ENCODE data around the gene SEC61B. TPM values are rescaled to one million over a fixed set of nuclear protein-coding genes. Genes with fewer than 3 reads are reported as not detected.
A peak's percentile ranks its signal among the peaks of the same experiment; 100 is the strongest.

SEC61B gene
- total RNA-seq, 1 experiment from 2014 or later: 125 TPM

GRCh38 chr9:99184475-99185347 lies 37.4 kb upstream of the SEC61B start:
- Histone ChIP-seq H3K79me2 (ENCODE audit: insufficient read depth, low read length) (no peaks in the 10 kb centered on the region), H3K4me1 (ENCODE audit: control insufficient read depth in 1 of 2, insufficient read depth in 2 of 2, low read length in 2 of 2) (peaks cover 0 to 4% of the 10 kb centered on the region in 2 experiments; a peak in 1 of 4 replicates), H3K36me3 (ENCODE audit: control insufficient read depth in 1 of 2, insufficient read depth in 2 of 2, low read length in 2 of 2) (no peaks in the 10 kb centered on the region), H3K4me3 (replicated peaks in 1 of 2; ENCODE audit: low read depth in 1 of 2, low read length in 2 of 2) (no peak overlapping the region), H3K9me3 (ENCODE audit: control insufficient read depth in 1 of 2, insufficient read depth in 1 of 2, low read depth in 1 of 2, low read length in 2 of 2) (no peaks in the 10 kb centered on the region), H2AFZ (ENCODE audit: low read depth, low read length, poor library complexity, severe bottlenecking) (peak overlapping the region; percentile 71), H3K27ac (ENCODE audit: low read depth, low read length) (no peak overlapping the region), H3K27me3 (ENCODE audit: insufficient read depth, low read length) (peaks cover 6% of the 10 kb centered on the region; the same call in 1 of the 2 replicates), H3K9me2 (ENCODE audit: insufficient read depth) (no peaks in the 10 kb centered on the region), H3K9ac (ENCODE audit: low read length) (no peak overlapping the region), H3K4me2 (ENCODE audit: low read length) (no peak overlapping the region), H4K20me1 (ENCODE audit: insufficient read depth) (no peaks in the 10 kb centered on the region)
- ChIA-PET RAD21 (ENCODE audit: low non-redundant PET in 1 of 2, low total read pairs in 2 of 2, uncharacterized antibody in 2 of 2, unreplicated experiment in 2 of 2) (interaction anchor here (0.7 to 1.0 kb wide), 2 partner anchors 36 to 48 kb away, joined by 3 read pairs; no protein-coding TSS in a partner anchor), POLR2A (no interaction called here), CTCF (interaction anchor here (0.7 to 2.1 kb wide), 8 partner anchors 11 to 1542 kb away, joined by 3 to 4 read pairs (median 4); no protein-coding TSS in a partner anchor)
- no TSS peak for BruUV-seq (replicated peaks)
- DNase-seq (ENCODE audit: low read depth, low spot score): peak; percentile 74
- intact Hi-C loops (cut with micrococcal nuclease): loop anchor here (1.0 to 10.0 kb wide), 5 partner anchors 620 to 1411 kb away; no protein-coding TSS in a partner anchor
- ATAC-seq: peak; percentile 94
- TF ChIP-seq ATF3 (IDR thresholded peaks at IDR 0.05): no peak
- TF ChIP-seq EZH2phosphoT487 (IDR thresholded peaks at IDR 0.05; ENCODE audit: borderline replicate concordance): no peak
- TF ChIP-seq SIN3A (IDR thresholded peaks at IDR 0.05; ENCODE audit: low read depth): no peak
- peak; percentile 66 to 94 (median 91) for TF ChIP-seq CTCF (IDR thresholded peaks at IDR 0.05 in 2 of 3, conservative IDR thresholded peaks at IDR 0.05 in 1 of 3; ENCODE audit: borderline replicate concordance in 1 of 3, insufficient read depth in 1 of 3, low read depth in 2 of 3, low read length in 2 of 3)
- no peak for TF ChIP-seq SP1 (IDR thresholded peaks at IDR 0.05; ENCODE audit: low read depth)
- TF ChIP-seq, protein P1, sequence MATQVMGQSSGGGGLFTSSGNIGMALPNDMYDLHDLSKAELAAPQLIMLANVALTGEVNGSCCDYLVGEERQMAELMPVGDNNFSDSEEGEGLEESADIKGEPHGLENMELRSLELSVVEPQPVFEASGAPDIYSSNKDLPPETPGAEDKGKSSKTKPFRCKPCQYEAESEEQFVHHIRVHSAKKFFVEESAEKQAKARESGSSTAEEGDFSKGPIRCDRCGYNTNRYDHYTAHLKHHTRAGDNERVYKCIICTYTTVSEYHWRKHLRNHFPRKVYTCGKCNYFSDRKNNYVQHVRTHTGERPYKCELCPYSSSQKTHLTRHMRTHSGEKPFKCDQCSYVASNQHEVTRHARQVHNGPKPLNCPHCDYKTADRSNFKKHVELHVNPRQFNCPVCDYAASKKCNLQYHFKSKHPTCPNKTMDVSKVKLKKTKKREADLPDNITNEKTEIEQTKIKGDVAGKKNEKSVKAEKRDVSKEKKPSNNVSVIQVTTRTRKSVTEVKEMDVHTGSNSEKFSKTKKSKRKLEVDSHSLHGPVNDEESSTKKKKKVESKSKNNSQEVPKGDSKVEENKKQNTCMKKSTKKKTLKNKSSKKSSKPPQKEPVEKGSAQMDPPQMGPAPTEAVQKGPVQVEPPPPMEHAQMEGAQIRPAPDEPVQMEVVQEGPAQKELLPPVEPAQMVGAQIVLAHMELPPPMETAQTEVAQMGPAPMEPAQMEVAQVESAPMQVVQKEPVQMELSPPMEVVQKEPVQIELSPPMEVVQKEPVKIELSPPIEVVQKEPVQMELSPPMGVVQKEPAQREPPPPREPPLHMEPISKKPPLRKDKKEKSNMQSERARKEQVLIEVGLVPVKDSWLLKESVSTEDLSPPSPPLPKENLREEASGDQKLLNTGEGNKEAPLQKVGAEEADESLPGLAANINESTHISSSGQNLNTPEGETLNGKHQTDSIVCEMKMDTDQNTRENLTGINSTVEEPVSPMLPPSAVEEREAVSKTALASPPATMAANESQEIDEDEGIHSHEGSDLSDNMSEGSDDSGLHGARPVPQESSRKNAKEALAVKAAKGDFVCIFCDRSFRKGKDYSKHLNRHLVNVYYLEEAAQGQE (IDR thresholded peaks at IDR 0.05; ENCODE audit: low read depth): no peak
- no peak for TF ChIP-seq CBX3 (IDR thresholded peaks at IDR 0.05; ENCODE audit: low read depth)
- peak; percentile 88 for TF ChIP-seq RAD21 (IDR thresholded peaks at IDR 0.05; ENCODE audit: low read depth)
- TF ChIP-seq EZH2 (IDR thresholded peaks at IDR 0.05): no peak
- TF ChIP-seq ELF1 (IDR thresholded peaks at IDR 0.05; ENCODE audit: borderline replicate concordance, low read depth): no peak
- TF ChIP-seq YY1 (IDR thresholded peaks at IDR 0.05; ENCODE audit: extremely low read depth, insufficient replicate concordance, low read depth, low read length): no peak
- no peak for TF ChIP-seq ZNF274 (IDR thresholded peaks at IDR 0.05; ENCODE audit: low read depth, low read length)
- TF ChIP-seq, protein P2, sequence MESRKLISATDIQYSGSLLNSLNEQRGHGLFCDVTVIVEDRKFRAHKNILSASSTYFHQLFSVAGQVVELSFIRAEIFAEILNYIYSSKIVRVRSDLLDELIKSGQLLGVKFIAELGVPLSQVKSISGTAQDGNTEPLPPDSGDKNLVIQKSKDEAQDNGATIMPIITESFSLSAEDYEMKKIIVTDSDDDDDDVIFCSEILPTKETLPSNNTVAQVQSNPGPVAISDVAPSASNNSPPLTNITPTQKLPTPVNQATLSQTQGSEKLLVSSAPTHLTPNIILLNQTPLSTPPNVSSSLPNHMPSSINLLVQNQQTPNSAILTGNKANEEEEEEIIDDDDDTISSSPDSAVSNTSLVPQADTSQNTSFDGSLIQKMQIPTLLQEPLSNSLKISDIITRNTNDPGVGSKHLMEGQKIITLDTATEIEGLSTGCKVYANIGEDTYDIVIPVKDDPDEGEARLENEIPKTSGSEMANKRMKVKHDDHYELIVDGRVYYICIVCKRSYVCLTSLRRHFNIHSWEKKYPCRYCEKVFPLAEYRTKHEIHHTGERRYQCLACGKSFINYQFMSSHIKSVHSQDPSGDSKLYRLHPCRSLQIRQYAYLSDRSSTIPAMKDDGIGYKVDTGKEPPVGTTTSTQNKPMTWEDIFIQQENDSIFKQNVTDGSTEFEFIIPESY (IDR thresholded peaks at IDR 0.05; ENCODE audit: extremely low read depth, insufficient replicate concordance, low read length): no peak
- no peak for TF ChIP-seq FOSL1 (IDR thresholded peaks at IDR 0.05; ENCODE audit: low read depth)
- TF ChIP-seq TCF7L2 (IDR thresholded peaks at IDR 0.05; ENCODE audit: borderline replicate concordance, extremely low read depth, insufficient read depth, insufficient read length): peak; percentile 29
- TF ChIP-seq SRF (IDR thresholded peaks at IDR 0.05; ENCODE audit: low read depth): no peak
- TF ChIP-seq, protein P3, sequence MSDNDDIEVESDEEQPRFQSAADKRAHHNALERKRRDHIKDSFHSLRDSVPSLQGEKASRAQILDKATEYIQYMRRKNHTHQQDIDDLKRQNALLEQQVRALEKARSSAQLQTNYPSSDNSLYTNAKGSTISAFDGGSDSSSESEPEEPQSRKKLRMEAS (IDR thresholded peaks at IDR 0.05): no peak
